ENCODE data around the gene ZFPM1.

DNA sequence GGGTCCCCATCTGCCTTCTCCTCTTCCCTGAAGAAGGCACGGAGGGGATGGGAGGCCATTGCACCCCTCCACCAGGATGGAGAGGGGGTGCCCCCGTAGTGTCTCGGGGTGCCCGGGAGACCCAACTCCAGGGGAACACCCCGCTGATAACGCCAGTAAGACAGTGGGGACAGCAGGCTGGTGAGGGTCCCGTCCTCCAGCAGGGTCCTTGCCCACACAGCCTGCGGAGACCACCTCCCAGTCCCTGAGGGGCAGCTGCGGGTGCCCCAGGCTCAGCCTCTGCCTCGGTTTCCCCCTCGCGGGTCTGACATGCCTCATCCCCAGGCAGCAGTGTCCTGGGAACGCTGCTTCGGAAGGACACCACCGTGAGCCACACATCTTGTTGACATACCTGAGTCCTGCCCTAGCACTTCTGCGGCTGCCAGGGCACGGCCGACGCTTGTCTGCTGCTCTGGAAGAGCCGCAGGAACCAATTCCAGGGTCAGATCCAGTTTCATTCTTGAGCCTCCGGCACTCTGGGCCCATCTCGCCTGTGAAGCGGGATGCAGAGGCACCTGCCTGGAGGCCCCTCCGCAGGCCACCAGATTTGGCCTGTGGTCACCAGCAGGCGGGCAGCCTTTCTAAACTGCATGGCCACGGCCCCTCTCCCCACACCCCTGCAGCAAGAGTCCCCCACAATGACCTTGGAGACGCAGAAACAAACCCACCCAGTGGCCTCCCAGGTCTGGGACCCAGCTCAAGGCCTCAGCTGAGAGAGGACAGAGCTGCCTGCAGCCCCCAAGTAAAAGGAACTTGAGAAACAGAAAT is 77.2 kb downstream of the ZFPM1 start:
- no peak for TF ChIP-seq POLR2AphosphoS5 (IDR thresholded peaks at IDR 0.05)
- TF ChIP-seq POLR2A (IDR thresholded peaks at IDR 0.05): no peak
